VCaP (cell line): ENCODE results near the gene ATXN7.

ENCODE experiments used
- H3K27ac ChIP-seq: fragments of 450-650 bp; 2 replicates; pipeline ENCODE4 v1.5.1; 2017
- CTCF ChIP-seq: fragments of 450-650 bp; conservative IDR thresholded peaks from 2 replicates; pipeline ENCODE4 v1.5.1; 2017; ENCODE audit warnings: mild to moderate bottlenecking, moderate library complexity

ATXN7 gene

GRCh38 chr3:63863150-63864007, at the start of gene ATXN7, which contains the start of gene THOC7:
ATXN7 (plus strand) TSS chr3:63863867; CDS start chr3:63912599, 48,732 bp downstream.
THOC7 (minus strand) TSS chr3:63863805; CDS start chr3:63863790, 15 bp downstream.
- no peak for TF ChIP-seq CTCF
- H3K27ac ChIP-seq: peak within 1 kb of the TSS; percentile 99

- no peak for TF ChIP-seq CTCF
- H3K27ac ChIP-seq: no peak overlapping the region
These were observed 49.4 kb upstream of the ATXN7 start for GRCh38 chr3:63814237-63814636.

- H3K27ac ChIP-seq: no peak overlapping the region
These were observed 46.4 kb upstream of the ATXN7 start for GRCh38 chr3:63817225-63817624.

GRCh38 chr3:63818282-63819150, 45.2 kb upstream of the ATXN7 start:
- H3K27ac ChIP-seq: no peak overlapping the region
- TF ChIP-seq CTCF: peak; percentile 91

More at GRCh38 chr3:63817225-63817624, 46.4 kb upstream of the ATXN7 start:
- TF ChIP-seq CTCF: no peak

GRCh38 chr3:63819151-63819398, 44.6 kb upstream of the ATXN7 start, which contains the start of gene C3orf49:
C3orf49 (plus strand) TSS chr3:63819299; CDS start chr3:63819472, 173 bp downstream.
- H3K27ac ChIP-seq: no peak within 1 kb of the TSS
- TF ChIP-seq CTCF: no peak

- H3K27ac ChIP-seq: no peak overlapping the region
- TF ChIP-seq CTCF: no peak
These were observed 39.4 kb upstream of the ATXN7 start for GRCh38 chr3:63824309-63824708.

- TF ChIP-seq CTCF: no peak
- H3K27ac ChIP-seq: no peak overlapping the region
These were observed 33.1 kb upstream of the ATXN7 start for GRCh38 chr3:63830526-63830925.
